HTR-8/SVneo (cell line): Measurements from ENCODE around the gene GJD3.

ENCODE experiments used
- DNase-seq: peaks from one replicate; pipeline ENCODE4 v3.0.0; 2011; ENCODE audit warnings: low spot score, mixed read lengths; ENCODE audit not compliant: insufficient read length
- FAIRE-seq: peaks from 2 replicates; lab custom pipeline; 2011; peaks lifted over from hg19 to GRCh38; lab: Jason Lieb, UNC

The GJD3 gene

DNA sequence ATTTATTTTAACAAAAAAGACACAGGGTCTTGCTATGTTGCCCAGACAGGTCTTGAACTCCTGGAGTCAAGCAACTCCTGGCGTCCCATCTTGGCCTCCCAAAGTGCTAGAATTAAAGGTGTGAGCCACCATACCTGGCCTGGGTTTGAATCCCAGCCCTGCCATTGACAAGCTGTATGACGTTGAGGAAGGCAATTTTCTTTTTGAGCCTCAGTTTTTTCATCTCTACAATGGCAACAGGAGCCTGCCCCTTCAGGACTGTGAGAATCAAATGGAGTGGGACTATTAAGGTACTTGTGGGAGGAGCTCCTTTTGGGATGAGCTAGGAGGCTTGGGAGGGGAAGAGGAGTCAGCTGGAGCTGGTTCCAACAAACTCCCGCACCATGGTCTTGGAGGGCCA, 49.3 kb downstream of the GJD3 start:
- no peak for FAIRE-seq
- DNase-seq = no peak

DNA sequence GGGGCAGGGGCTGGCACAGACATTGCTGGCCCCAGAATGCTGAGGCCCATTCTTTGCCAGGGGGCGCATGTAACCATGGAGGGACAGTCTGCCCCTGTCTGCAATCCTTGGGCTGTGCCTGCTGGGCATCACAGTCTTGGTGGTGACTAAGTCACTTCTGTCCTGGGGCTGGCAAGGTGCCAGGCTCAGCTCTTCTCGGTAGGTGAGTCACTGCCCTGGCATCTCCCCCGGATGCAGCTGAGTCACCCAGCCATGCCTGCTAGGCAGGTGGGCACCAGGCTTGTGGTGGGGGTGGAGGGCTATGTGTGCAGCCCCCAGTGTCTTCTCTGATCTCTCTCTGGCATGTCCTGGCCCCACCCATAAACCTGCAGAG, 50.0 kb downstream of the GJD3 start:
- DNase-seq = peak; percentile 98
- FAIRE-seq = peak; percentile 99

DNA sequence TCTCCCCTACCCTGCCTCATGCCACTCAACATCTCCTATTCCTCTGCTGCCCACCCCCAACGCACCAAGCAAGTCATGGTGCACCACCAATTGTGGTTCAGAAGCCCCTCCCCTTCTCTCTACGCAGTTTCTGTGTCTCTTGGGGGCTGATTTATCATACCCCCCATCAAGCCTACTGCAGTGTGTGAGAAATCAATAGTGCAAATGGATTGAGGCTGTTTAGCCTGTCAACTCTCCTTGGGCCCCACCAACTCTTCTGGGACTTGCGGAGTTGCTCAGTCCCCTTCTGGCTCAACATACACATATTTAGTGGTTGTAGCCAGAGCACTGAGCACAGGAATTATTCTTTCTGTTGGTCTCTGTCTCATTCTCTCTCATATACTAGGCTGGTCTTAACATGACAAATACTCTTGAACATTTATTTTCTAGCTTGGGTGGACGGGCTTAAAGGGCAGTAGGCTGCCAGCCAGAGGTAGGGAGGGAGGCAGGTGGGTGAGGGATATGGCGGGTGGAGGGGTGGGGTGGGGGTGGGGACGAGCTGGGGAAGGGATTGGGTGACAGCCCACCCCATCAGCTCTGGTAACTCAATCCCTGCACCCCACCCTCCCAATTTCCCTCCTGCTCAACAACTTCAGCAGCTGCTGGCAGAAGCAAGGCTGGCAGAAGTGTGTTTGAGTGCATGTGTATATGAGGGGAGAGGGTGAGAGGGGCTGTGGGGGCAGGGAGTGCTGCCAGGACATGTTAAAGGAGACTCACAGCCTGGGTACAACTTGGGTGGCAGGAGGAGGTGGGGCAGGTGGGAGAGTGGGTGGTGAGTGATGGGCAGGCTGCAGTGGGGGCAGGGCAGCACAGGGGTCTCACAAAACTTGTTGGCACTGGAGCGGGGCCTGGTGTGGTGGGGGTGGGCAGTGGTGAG, 50.6 kb downstream of the GJD3 start:
- no peak for DNase-seq
- FAIRE-seq = peak; percentile 83
